ENCODE results near the gene PCDHB11. TPM values are rescaled to one million over a fixed set of nuclear protein-coding genes. Genes with fewer than 3 reads are reported as not detected.
"Not testable (repeated sequence)": the region's sequence is repeated elsewhere in the genome, so short reads cannot be mapped to it uniquely, and the experiment has no call there.

PCDHB11 gene
- total RNA-seq, 1 donor from 2014 or later: not detected

DNA sequence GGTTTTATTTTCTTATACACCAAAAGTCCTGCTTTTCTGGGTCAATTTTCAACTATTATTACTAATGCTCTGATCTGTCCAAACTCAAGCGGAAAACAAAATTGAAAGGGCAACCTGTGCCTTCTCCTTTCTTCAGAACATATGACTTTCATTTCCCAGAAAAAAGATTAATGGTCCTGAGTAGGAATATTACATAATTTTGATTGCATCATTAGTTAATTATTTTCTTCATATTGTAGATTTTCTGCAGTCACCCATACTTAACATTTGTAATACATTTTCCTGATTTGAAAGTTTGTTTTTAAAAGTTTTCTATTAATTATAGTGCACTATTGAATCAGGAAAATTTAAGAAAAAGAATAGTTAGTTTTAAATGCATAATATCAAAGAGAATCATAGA, 23.5 kb upstream of the PCDHB11 start:
- Mint-ChIP-seq H3K4me3 (no peak overlapping the region), H3K36me3 (ENCODE audit: low read depth) (no peaks in the 10 kb centered on the region), H3K9me3 (peaks cover 16% of the 10 kb centered on the region), H3K27me3 (ENCODE audit: insufficient read depth) (no peaks in the 10 kb centered on the region), H3K27ac (no peak overlapping the region), H3K4me1 (ENCODE audit: low read depth) (no peaks in the 10 kb centered on the region)
- no peak for DNase-seq (ENCODE audit: low spot score)
- intact Hi-C loops (cut with micrococcal nuclease): no loop called here

DNA sequence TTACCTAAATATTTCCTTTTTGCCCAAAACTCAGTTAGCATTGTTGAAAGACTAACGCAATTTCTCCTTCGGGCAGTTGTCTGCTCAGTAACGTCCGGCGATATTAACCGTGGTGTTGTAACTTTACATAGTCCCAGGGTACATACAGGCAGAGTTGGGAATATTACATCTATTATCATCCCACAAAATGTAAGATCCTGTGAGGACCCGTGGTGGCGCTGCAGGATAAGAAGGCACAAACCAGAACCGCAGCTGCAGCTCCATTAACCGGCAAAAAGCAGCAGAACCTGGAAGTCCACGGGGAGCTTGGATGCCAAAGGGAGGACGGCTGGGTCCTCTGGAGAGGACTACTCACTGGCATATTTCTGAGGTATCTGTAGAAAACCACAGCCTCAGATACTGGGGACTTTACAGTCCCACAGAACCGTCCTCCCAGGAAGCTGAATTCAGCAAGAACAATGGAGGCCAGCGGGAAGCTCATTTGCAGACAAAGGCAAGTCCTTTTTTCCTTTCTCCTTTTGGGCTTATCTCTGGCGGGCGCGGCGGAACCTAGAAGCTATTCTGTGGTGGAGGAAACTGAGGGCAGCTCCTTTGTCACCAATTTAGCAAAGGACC, 21.7 kb upstream of the PCDHB11 start, which contains the start of gene PCDHB8:
Gene PCDHB8, plus strand, starts transcription at position 214 of the 615 bp plus-strand sequence. Its CDS starts 245 bp downstream, at position 459.
- not testable (repeated sequence) for H3K4me3 Mint-ChIP-seq; H3K27ac Mint-ChIP-seq; H3K27me3 Mint-ChIP-seq (ENCODE audit: insufficient read depth); H3K36me3 Mint-ChIP-seq (ENCODE audit: low read depth); H3K4me1 Mint-ChIP-seq (ENCODE audit: low read depth); DNase-seq (ENCODE audit: low spot score)
- peaks cover 31% of the 10 kb centered on the region for H3K9me3 Mint-ChIP-seq
- intact Hi-C loops (cut with micrococcal nuclease): loop anchor here (2.0 kb wide), 1 partner anchor 37 kb away; no protein-coding TSS in a partner anchor

DNA sequence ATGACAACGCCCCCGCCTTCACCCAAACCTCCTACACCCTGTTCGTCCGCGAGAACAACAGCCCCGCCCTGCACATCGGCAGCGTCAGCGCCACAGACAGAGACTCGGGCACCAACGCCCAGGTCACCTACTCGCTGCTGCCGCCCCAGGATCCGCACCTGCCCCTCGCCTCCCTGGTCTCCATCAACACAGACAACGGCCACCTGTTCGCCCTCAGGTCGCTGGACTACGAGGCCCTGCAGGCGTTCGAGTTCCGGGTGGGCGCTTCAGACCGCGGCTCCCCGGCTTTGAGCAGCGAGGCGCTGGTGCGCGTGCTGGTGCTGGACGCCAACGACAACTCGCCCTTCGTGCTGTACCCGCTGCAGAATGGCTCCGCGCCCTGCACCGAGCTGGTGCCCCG, 20.1 kb upstream of the PCDHB11 start:
- H3K27me3 Mint-ChIP-seq (ENCODE audit: insufficient read depth); H3K4me3 Mint-ChIP-seq; H3K27ac Mint-ChIP-seq; H3K36me3 Mint-ChIP-seq (ENCODE audit: low read depth); H3K4me1 Mint-ChIP-seq (ENCODE audit: low read depth); DNase-seq (ENCODE audit: low spot score): not testable (repeated sequence)
- intact Hi-C loops (cut with micrococcal nuclease): loop anchor here (2.0 kb wide), 1 partner anchor 35 kb away; no protein-coding TSS in a partner anchor
- peaks cover 32% of the 10 kb centered on the region for H3K9me3 Mint-ChIP-seq

DNA sequence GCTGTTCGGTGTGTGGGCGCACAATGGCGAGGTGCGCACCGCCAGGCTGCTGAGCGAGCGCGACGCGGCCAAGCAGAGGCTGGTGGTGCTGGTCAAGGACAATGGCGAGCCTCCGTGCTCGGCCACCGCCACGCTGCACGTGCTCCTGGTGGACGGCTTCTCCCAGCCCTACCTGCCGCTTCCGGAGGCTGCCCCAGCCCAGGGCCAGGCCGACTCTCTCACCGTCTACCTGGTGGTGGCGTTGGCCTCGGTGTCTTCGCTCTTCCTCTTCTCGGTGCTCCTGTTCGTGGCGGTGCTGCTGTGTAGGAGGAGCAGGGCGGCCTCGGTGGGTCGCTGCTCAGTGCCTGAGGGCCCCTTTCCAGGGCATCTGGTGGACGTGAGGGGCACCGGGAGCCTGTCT, 19.6 kb upstream of the PCDHB11 start:
- H3K27me3 Mint-ChIP-seq (ENCODE audit: insufficient read depth); DNase-seq (ENCODE audit: low spot score): not testable (repeated sequence)
- H3K9me3 Mint-ChIP-seq: peaks cover 37% of the 10 kb centered on the region

DNA sequence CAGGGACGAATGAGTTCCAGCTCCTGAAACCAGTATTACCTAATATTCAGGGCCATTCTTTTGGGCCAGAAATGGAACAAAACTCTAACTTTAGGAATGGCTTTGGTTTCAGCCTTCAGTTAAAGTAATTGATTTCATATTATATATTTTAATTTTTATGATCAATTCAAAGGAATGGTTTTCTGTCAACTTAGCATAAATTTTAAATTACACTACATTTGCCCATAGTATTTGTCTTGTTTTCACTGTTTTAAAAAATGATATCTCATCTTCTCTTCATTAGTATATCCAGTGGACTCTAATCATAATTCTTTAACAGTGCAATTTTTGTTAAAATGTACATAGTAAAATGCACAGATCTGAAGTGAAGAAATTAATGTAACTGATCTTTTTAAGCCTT, 19.1 kb upstream of the PCDHB11 start:
- Mint-ChIP-seq H3K4me3 (no peak overlapping the region), H3K9me3 (peaks cover 42% of the 10 kb centered on the region), H3K4me1 (ENCODE audit: low read depth) (no peaks in the 10 kb centered on the region), H3K27ac (no peak overlapping the region), H3K36me3 (ENCODE audit: low read depth) (no peaks in the 10 kb centered on the region), H3K27me3 (ENCODE audit: insufficient read depth) (no peaks in the 10 kb centered on the region)
- no peak for DNase-seq (ENCODE audit: low spot score)
- intact Hi-C loops (cut with micrococcal nuclease): no loop called here

More for the DNA sequence above, 19.6 kb upstream of the PCDHB11 start:
- intact Hi-C loops (cut with micrococcal nuclease): loop anchor here (2.0 kb wide), 1 partner anchor 35 kb away; no protein-coding TSS in a partner anchor
- H3K27ac Mint-ChIP-seq; H3K4me1 Mint-ChIP-seq (ENCODE audit: low read depth); H3K4me3 Mint-ChIP-seq; H3K36me3 Mint-ChIP-seq (ENCODE audit: low read depth): not testable (repeated sequence)

DNA sequence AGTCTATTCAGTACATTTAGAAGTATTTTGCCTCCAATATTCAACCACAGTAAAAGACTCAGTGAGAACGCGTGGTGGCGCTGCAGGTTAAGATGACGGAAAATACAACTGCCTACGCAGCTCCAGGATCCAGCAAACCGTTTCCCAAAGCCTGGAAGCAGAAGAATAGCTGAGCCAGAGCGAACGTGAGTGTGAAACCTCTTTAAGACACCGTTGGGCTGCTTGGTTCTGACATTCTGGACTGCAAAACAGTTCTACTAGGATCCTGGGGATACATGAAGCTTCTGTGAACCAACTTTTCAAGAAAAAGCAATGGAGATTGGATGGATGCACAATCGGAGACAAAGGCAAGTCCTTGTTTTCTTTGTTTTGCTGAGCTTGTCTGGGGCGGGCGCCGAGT, 17.2 kb upstream of the PCDHB11 start, which contains the start of gene PCDHB16:
Gene PCDHB16, plus strand, starts transcription at position 140 of the 400 bp plus-strand sequence. Its CDS starts 173 bp downstream, at position 313.
- Mint-ChIP-seq H3K9me3 (peaks cover 51% of the 10 kb centered on the region), H3K4me3 (no peak within 1 kb of the TSS)

DNA sequence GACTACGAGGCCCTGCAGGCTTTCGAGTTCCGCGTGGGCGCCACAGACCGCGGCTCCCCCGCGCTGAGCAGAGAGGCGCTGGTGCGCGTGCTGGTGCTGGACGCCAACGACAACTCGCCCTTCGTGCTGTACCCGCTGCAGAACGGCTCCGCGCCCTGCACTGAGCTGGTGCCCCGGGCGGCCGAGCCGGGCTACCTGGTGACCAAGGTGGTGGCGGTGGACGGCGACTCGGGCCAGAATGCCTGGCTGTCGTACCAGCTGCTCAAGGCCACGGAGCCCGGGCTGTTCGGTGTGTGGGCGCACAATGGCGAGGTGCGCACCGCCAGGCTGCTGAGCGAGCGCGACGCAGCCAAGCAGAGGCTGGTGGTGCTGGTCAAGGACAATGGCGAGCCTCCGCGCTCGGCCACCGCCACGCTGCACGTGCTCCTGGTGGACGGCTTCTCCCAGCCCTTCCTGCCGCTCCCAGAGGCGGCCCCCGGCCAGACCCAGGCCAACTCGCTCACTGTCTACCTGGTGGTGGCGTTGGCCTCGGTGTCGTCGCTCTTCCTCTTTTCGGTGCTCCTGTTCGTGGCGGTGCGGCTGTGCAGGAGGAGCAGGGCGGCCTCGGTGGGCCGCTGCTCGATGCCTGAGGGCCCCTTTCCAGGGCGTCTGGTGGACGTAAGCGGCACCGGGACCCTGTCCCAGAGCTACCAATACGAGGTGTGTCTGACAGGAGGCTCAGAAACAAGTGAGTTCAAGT, 15.1 kb upstream of the PCDHB11 start:
- H3K4me1 Mint-ChIP-seq (ENCODE audit: low read depth); H3K36me3 Mint-ChIP-seq (ENCODE audit: low read depth); H3K4me3 Mint-ChIP-seq; H3K27ac Mint-ChIP-seq; DNase-seq (ENCODE audit: low spot score); intact Hi-C loops (cut with micrococcal nuclease); H3K27me3 Mint-ChIP-seq (ENCODE audit: insufficient read depth): not testable (repeated sequence)
- peaks cover 62% of the 10 kb centered on the region for H3K9me3 Mint-ChIP-seq

More for the DNA sequence above, 17.2 kb upstream of the PCDHB11 start, which contains the start of gene PCDHB16:
- H3K27me3 Mint-ChIP-seq (ENCODE audit: insufficient read depth): no peaks in the 10 kb centered on the region
- intact Hi-C loops (cut with micrococcal nuclease): no loop called here
- H3K36me3 Mint-ChIP-seq (ENCODE audit: low read depth): no peaks in the 10 kb centered on the region
- DNase-seq (ENCODE audit: low spot score): no peak
- H3K27ac Mint-ChIP-seq: no peak within 1 kb of the TSS
- no peaks in the 10 kb centered on the region for H3K4me1 Mint-ChIP-seq (ENCODE audit: low read depth)

DNA sequence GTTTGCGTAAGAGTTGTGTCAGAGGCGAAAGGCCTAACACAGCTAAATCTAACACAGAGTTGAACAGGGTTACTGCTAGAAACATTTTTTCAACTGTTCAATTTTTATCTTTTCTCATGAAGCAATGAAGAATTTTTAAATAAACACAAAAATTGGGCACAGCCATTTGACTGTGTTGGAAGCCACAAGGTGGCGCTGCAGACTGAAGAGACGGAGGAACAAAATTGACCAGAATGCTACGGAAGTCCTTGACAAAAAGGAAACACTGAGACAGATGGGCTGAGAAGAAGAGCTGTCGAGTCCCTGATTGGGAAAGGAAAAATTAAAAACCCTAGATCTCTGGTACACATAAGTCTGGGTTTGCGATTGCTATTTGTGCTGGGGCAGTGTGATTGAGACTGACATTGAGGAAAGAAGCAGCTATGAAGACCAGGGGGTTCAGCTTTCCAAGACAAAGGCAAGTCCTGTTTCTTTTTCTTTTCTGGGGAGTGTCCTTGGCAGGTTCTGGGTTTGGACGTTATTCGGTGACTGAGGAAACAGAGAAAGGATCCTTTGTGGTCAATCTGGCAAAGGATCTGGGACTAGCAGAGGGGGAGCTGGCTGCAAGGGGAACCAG, 12.4 kb upstream of the PCDHB11 start, which contains the start of gene PCDHB9:
Gene PCDHB9, plus strand, starts transcription at position 265 of the 616 bp plus-strand sequence. Its CDS starts 158 bp downstream, at position 423.
- H3K36me3 Mint-ChIP-seq (ENCODE audit: low read depth): no peaks in the 10 kb centered on the region
- H3K27me3 Mint-ChIP-seq (ENCODE audit: insufficient read depth): no peaks in the 10 kb centered on the region
- peaks cover 53% of the 10 kb centered on the region for H3K9me3 Mint-ChIP-seq
- intact Hi-C loops (cut with micrococcal nuclease): no loop called here
- H3K4me1 Mint-ChIP-seq (ENCODE audit: low read depth): no peaks in the 10 kb centered on the region
- no peak within 1 kb of the TSS for H3K4me3 Mint-ChIP-seq
- H3K27ac Mint-ChIP-seq: no peak within 1 kb of the TSS
- DNase-seq (ENCODE audit: low spot score): no peak

DNA sequence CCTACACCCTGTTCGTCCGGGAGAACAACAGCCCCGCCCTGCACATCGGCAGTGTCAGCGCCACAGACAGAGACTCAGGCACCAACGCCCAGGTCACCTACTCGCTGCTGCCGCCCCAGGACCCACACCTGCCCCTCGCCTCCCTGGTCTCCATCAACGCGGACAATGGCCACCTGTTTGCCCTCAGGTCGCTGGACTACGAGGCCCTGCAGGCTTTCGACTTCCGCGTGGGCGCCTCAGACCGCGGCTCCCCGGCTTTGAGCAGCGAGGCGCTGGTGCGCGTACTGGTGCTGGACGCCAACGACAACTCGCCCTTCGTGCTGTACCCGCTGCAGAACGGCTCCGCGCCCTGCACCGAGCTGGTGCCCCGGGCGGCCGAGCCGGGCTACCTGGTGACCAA, 10.7 kb upstream of the PCDHB11 start:
- H3K36me3 Mint-ChIP-seq (ENCODE audit: low read depth); H3K27me3 Mint-ChIP-seq (ENCODE audit: insufficient read depth); H3K4me1 Mint-ChIP-seq (ENCODE audit: low read depth); H3K4me3 Mint-ChIP-seq; H3K27ac Mint-ChIP-seq; DNase-seq (ENCODE audit: low spot score); intact Hi-C loops (cut with micrococcal nuclease): not testable (repeated sequence)
- peaks cover 49% of the 10 kb centered on the region for H3K9me3 Mint-ChIP-seq

DNA sequence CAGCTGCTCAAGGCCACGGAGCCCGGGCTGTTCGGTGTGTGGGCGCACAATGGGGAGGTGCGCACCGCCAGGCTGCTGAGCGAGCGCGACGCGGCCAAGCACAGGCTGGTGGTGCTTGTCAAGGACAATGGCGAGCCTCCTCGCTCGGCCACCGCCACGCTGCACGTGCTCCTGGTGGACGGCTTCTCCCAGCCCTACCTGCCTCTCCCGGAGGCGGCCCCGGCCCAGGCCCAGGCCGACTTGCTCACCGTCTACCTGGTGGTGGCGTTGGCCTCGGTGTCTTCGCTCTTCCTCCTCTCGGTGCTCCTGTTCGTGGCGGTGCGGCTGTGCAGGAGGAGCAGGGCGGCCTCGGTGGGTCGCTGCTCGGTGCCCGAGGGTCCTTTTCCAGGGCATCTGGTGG, 10.3 kb upstream of the PCDHB11 start:
- H3K4me1 Mint-ChIP-seq (ENCODE audit: low read depth); H3K27me3 Mint-ChIP-seq (ENCODE audit: insufficient read depth); DNase-seq (ENCODE audit: low spot score); H3K36me3 Mint-ChIP-seq (ENCODE audit: low read depth); H3K27ac Mint-ChIP-seq; H3K4me3 Mint-ChIP-seq; intact Hi-C loops (cut with micrococcal nuclease): not testable (repeated sequence)
- peaks cover 49% of the 10 kb centered on the region for H3K9me3 Mint-ChIP-seq

DNA sequence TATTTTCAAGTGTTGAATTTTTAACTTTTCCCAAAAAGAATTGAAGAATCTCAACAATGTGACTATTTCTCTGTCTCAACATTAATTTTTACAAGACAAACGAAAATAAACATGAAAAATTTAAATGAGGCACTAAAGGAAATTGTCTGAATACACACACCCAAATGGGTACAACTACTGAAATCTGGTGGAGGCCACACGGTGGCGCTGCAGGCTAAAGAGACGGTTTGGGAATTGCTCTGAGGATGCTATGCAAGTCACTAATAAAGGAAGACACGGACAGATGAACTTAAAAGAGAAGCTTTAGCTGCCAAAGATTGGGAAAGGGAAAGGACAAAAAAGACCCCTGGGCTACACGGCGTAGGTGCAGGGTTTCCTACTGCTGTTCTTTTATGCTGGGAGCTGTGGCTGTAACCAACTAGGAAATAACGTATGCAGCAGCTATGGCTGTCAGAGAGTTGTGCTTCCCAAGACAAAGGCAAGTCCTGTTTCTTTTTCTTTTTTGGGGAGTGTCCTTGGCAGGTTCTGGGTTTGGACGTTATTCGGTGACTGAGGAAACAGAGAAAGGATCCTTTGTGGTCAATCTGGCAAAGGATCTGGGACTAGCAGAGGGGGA, 7.2 kb upstream of the PCDHB11 start, which contains the start of gene PCDHB10:
Gene PCDHB10, plus strand, starts transcription at position 244 of the 616 bp plus-strand sequence. Its CDS starts 200 bp downstream, at position 444.
- Mint-ChIP-seq H3K36me3 (ENCODE audit: low read depth) (no peaks in the 10 kb centered on the region), H3K27ac (no peak within 1 kb of the TSS), H3K27me3 (ENCODE audit: insufficient read depth) (peaks cover 5% of the 10 kb centered on the region), H3K4me3 (no peak within 1 kb of the TSS), H3K4me1 (ENCODE audit: low read depth) (no peaks in the 10 kb centered on the region), H3K9me3 (peaks cover 44% of the 10 kb centered on the region)
- no peak for DNase-seq (ENCODE audit: low spot score)
- intact Hi-C loops (cut with micrococcal nuclease): loop anchor here (10.0 kb wide), 1 partner anchor 363 kb away; no protein-coding TSS in a partner anchor

DNA sequence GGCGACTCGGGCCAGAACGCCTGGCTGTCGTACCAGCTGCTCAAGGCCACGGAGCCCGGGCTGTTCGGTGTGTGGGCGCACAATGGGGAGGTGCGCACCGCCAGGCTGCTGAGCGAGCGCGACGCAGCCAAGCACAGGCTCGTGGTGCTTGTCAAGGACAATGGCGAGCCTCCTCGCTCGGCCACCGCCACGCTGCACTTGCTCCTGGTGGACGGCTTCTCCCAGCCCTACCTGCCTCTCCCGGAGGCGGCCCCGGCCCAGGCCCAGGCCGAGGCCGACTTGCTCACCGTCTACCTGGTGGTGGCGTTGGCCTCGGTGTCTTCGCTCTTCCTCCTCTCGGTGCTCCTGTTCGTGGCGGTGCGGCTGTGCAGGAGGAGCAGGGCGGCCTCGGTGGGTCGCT, 5.1 kb upstream of the PCDHB11 start:
- not testable (repeated sequence) for H3K27ac Mint-ChIP-seq; H3K4me3 Mint-ChIP-seq; H3K4me1 Mint-ChIP-seq (ENCODE audit: low read depth); DNase-seq (ENCODE audit: low spot score); H3K27me3 Mint-ChIP-seq (ENCODE audit: insufficient read depth); H3K36me3 Mint-ChIP-seq (ENCODE audit: low read depth)
- intact Hi-C loops (cut with micrococcal nuclease): loop anchor here (10.0 kb wide), 1 partner anchor 360 kb away; no protein-coding TSS in a partner anchor
- H3K9me3 Mint-ChIP-seq: peaks cover 52% of the 10 kb centered on the region
